Endothelial cell of umbilical vein (primary cell): ENCODE measurements around the gene TSPEAR. TPM values are rescaled to one million over a fixed set of nuclear protein-coding genes. Genes with fewer than 3 reads are reported as not detected.

Experiments
- BruUV-seq: library from RNA; stranded (reverse); fragments of 400-500 nt; replicated peaks from 2 replicates; lab custom pipeline; 2021; lab: Mats Ljungman, UMichigan
- CTCF ChIA-PET: fragments of 300-600, 350-600 bp; sonication (Branson Sonifier 250); formaldehyde crosslinking; loops from one replicate; lab custom pipeline; 2021; ENCODE audit warnings: antibody characterized with exemption, inconsistent platforms; lab: Charles Lee
- POLR2A ChIA-PET: fragments of 300-600, 350-600 bp; sonication (Branson Sonifier 250); formaldehyde crosslinking; loops from one replicate; lab custom pipeline; 2021; ENCODE audit warnings: antibody characterized with exemption, inconsistent platforms; lab: Charles Lee
- DNase-seq: peaks from one replicate; pipeline ENCODE4 v3.0.0-alpha.2; 2011; ENCODE audit warnings: low read depth, low spot score
- FAIRE-seq: peaks from 2 replicates; lab custom pipeline; 2011; peaks lifted over from hg19 to GRCh38; lab: Jason Lieb, UNC
- H2AFZ ChIP-seq: 2 replicates; pipeline ENCODE4 v1.6.0; 2012; ENCODE audit warnings: low read depth, low read length, control low read depth, inconsistent platforms
- H3K27ac ChIP-seq: 2 replicates; pipeline ENCODE4 v1.5.1; 2011; ENCODE audit warnings: low read depth, mild to moderate bottlenecking, control low read depth, low read length, moderate library complexity; ENCODE audit not compliant: insufficient read depth
- H3K27me3 ChIP-seq, 2 experiments: 2 replicates each; pipeline versions ENCODE4 v1.6.0 to v1.6.1; 2011; ENCODE audit warnings: low read length in 2 of 2, mixed read lengths in 1 of 2; ENCODE audit not compliant: control insufficient read depth in 2 of 2, insufficient read depth in 2 of 2
- H3K36me3 ChIP-seq, 2 experiments: 2 replicates in 1 of 2; 3 replicates in 1 of 2; pipeline ENCODE4 v1.5.1; 2011; ENCODE audit warnings: low read length in 2 of 2, mild to moderate bottlenecking in 1 of 2, moderate library complexity in 1 of 2; ENCODE audit not compliant: control insufficient read depth in 2 of 2, insufficient read depth in 2 of 2; ENCODE audit errors: extremely low read depth in 1 of 2
- H3K4me1 ChIP-seq: 3 replicates; pipeline ENCODE4 v1.5.1; 2011; ENCODE audit warnings: mild to moderate bottlenecking, low read length; ENCODE audit not compliant: control insufficient read depth, insufficient read depth; ENCODE audit errors: extremely low read depth
- H3K4me2 ChIP-seq: 2 replicates; pipeline ENCODE4 v1.6.1; 2011; ENCODE audit warnings: low read length, control low read depth, mixed read lengths; ENCODE audit not compliant: insufficient read depth
- H3K4me3 ChIP-seq, 3 experiments: fragments of 200-600 bp in 1 of 3; sonication (generic), shearing (Covaris generic) in 1 of 3; replicated peaks in 1 of 3; 2 replicates each; pipeline ENCODE4 v1.5.1; 2011 to 2016; ENCODE audit warnings: control low read depth in 3 of 3, low read length in 3 of 3, mild to moderate bottlenecking in 2 of 3, inconsistent platforms in 1 of 3, low read depth in 1 of 3, moderate library complexity in 1 of 3; ENCODE audit not compliant: insufficient read depth in 1 of 3
- H3K79me2 ChIP-seq: 2 replicates; pipeline ENCODE4 v1.6.0; 2012; ENCODE audit warnings: low read length, inconsistent platforms; ENCODE audit not compliant: control insufficient read depth, insufficient read depth
- H3K9ac ChIP-seq: replicated peaks from 2 replicates; pipeline ENCODE3; 2011; ENCODE audit warnings: low read length, control low read depth; ENCODE audit not compliant: insufficient read depth; ENCODE audit errors: extremely low read depth
- H3K9me1 ChIP-seq: replicated peaks from 3 replicates; pipeline ENCODE4 v1.6.0; 2011; ENCODE audit warnings: mild to moderate bottlenecking, low read length; ENCODE audit not compliant: control insufficient read depth, insufficient read depth; ENCODE audit errors: extremely low read depth
- H3K9me3 ChIP-seq: replicated peaks from 2 replicates; pipeline ENCODE4 v1.5.1; 2012; ENCODE audit warnings: low read length, inconsistent platforms; ENCODE audit not compliant: control insufficient read depth, insufficient read depth
- H4K20me1 ChIP-seq: replicated peaks from 2 replicates; pipeline ENCODE3; 2011; ENCODE audit warnings: mild to moderate bottlenecking, low read length; ENCODE audit not compliant: control insufficient read depth, insufficient read depth; ENCODE audit errors: extremely low read depth
- EZH2 ChIP-seq: IDR thresholded peaks from 2 replicates; pipeline ENCODE4 v1.6.1; 2012; ENCODE audit warnings: borderline replicate concordance, low read depth, mild to moderate bottlenecking, moderate library complexity, low read length, inconsistent platforms; ENCODE audit not compliant: severe bottlenecking
- FOS ChIP-seq: IDR thresholded peaks from 2 replicates; pipeline ENCODE4 v1.6.1; 2011; ENCODE audit warnings: mild to moderate bottlenecking, low read length, moderate library complexity, borderline replicate concordance; ENCODE audit not compliant: insufficient read depth
- GATA2 ChIP-seq: IDR thresholded peaks from 2 replicates; pipeline ENCODE4 v1.7.0; 2011; ENCODE audit warnings: low read depth, mild to moderate bottlenecking, moderate library complexity, mixed read lengths, low read length; ENCODE audit not compliant: insufficient read length, insufficient read depth
- JUN ChIP-seq: IDR thresholded peaks from 2 replicates; pipeline ENCODE4 v1.6.1; 2011; ENCODE audit warnings: borderline replicate concordance, low read depth; ENCODE audit not compliant: insufficient read length, insufficient read depth
- MYC ChIP-seq: IDR thresholded peaks from one replicate; pipeline ENCODE4 v1.6.1; 2011; ENCODE audit warnings: mild to moderate bottlenecking, low read depth, low read length
- POLR2A ChIP-seq: IDR thresholded peaks from 2 replicates; pipeline ENCODE4 v1.6.1; 2012; ENCODE audit warnings: low read depth, mild to moderate bottlenecking, control low read depth, low read length
- POLR2AphosphoS5 ChIP-seq: IDR thresholded peaks from 2 replicates; pipeline ENCODE4 v1.6.1; 2012; ENCODE audit warnings: low read depth, mild to moderate bottlenecking, control low read depth, low read length, moderate library complexity; ENCODE audit not compliant: insufficient read depth
- dilution Hi-C: fragments of 300-500 bp; cut with MboI; formaldehyde crosslinking; loops from one replicate; pipeline ENCODE4 v1.15.0; 2019; ENCODE audit warnings: low sequenced_read_pairs; ENCODE audit not compliant: extremely low pct_ligation_motif_present
- intact Hi-C: fragments of 100-400 bp; cut with micrococcal nuclease; formaldehyde crosslinking; loops from one replicate; pipeline ENCODE4 v1.10.0; 2022
- polyA plus RNA-seq, 4 experiments: library from polyadenylated mRNA; depleted of rRNA in 3 of 4; stranded (reverse) in 3 of 4; unstranded in 1 of 4; fragments of >200 nt; gene quantifications; 2 replicates each; pipeline versions ENCODE4 v1.2.1 to v1.2.3, GENCODE V29; 2011 to 2012; ENCODE audit warnings: missing spikeins in 1 of 4
- total RNA-seq: library from RNA; stranded (reverse); gene quantifications from 2 replicates; pipeline ENCODE4 v1.2.3, GENCODE V29; 2021
- TF ChIP-seq, protein P1 (sequence below): IDR thresholded peaks from 2 replicates; pipeline ENCODE4 v1.6.1; 2011; ENCODE audit not compliant: insufficient read depth, insufficient read length
- TF ChIP-seq, protein P2 (sequence below), 2 donors: IDR thresholded peaks; 1 replicate in 1 of 2; 2 replicates in 1 of 2; pipeline ENCODE4 v1.5.1; 2011; ENCODE audit warnings: low read length in 2 of 2, mild to moderate bottlenecking in 2 of 2, moderate library complexity in 2 of 2, control low read depth in 1 of 2, inconsistent platforms in 1 of 2, low read depth in 1 of 2; ENCODE audit not compliant: insufficient read depth in 1 of 2; ENCODE audit errors: extremely low read depth in 1 of 2

The TSPEAR gene
- total and polyA plus RNA-seq, 2 donors (not counting 3 experiments of a cell fraction or from before 2014, with no cell fraction given) = 0.01 TPM; not detected in 1

DNA sequence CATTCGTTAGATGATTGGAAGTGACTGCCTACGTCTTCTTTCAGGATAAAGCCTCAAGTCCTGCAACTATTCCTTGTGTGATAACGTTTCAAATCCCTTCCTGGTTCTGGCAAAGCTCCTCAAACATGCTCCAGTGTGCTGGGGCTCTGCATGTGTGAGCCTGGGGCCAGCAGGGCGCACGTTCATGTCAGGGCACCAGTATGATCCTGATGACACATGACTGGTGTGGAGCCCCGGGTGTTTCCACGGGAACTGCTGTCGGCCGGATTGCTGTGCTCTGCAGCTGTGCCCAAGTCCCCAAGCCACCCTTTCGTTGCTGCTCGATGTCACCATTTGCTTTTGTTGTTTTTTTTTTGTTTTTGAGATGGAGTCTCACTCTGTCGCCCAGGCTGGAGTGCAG, 192.7 kb downstream of the TSPEAR start:
- Histone ChIP-seq H3K27me3 (no peaks in the 10 kb centered on the region), H3K9me3 (no peaks in the 10 kb centered on the region), H3K4me1 (no peaks in the 10 kb centered on the region), H3K27ac (no peak overlapping the region), H3K4me2 (no peak overlapping the region), H4K20me1 (no peaks in the 10 kb centered on the region), H3K4me3 (no peak overlapping the region), H3K79me2 (no peaks in the 10 kb centered on the region), H3K9me1 (no peaks in the 10 kb centered on the region), H3K9ac (no peak overlapping the region), H3K36me3 (no peaks in the 10 kb centered on the region), H2AFZ (no peak overlapping the region)
- FAIRE-seq (no peak), DNase-seq (no peak)
- CTCF ChIA-PET = interaction anchor here (1.0 kb wide), 1 partner anchor 13 kb away, joined by 3 read pairs; no protein-coding TSS in a partner anchor
- dilution Hi-C loops (no loop called here), intact Hi-C loops (loop anchor here (10.0 kb wide), 1 partner anchor 416 kb away; no protein-coding TSS in a partner anchor)
- no TSS peak for BruUV-seq
- POLR2A ChIA-PET = no interaction called here
- TF ChIP-seq FOS (no peak), EZH2 (no peak), POLR2A (no peak), POLR2AphosphoS5 (no peak), MYC (no peak), GATA2 (no peak), JUN (no peak)
- TF ChIP-seq, protein P1, sequence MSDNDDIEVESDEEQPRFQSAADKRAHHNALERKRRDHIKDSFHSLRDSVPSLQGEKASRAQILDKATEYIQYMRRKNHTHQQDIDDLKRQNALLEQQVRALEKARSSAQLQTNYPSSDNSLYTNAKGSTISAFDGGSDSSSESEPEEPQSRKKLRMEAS = no peak
- TF ChIP-seq, protein P2, sequence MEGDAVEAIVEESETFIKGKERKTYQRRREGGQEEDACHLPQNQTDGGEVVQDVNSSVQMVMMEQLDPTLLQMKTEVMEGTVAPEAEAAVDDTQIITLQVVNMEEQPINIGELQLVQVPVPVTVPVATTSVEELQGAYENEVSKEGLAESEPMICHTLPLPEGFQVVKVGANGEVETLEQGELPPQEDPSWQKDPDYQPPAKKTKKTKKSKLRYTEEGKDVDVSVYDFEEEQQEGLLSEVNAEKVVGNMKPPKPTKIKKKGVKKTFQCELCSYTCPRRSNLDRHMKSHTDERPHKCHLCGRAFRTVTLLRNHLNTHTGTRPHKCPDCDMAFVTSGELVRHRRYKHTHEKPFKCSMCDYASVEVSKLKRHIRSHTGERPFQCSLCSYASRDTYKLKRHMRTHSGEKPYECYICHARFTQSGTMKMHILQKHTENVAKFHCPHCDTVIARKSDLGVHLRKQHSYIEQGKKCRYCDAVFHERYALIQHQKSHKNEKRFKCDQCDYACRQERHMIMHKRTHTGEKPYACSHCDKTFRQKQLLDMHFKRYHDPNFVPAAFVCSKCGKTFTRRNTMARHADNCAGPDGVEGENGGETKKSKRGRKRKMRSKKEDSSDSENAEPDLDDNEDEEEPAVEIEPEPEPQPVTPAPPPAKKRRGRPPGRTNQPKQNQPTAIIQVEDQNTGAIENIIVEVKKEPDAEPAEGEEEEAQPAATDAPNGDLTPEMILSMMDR (IDR thresholded peaks at IDR 0.05; ENCODE audit: extremely low read depth in 1 of 2, insufficient read depth in 1 of 2, low read depth in 1 of 2, low read length in 2 of 2) = no peak
